ENCODE data around the gene FKBP2. TPM values are rescaled to one million over a fixed set of nuclear protein-coding genes. Genes with fewer than 3 reads are reported as not detected.

Gene FKBP2
- total RNA-seq, 3 donors from 2014 or later (not counting 1 experiment from before 2014, with no cell fraction given): 26.4 to 39.3 (median 30.3) TPM

GRCh38 chr11:64203421-64204079, 37.3 kb upstream of the FKBP2 start:
- no peaks in the 10 kb centered on the region for H3K27me3 ChIP-seq (ENCODE audit: control insufficient read depth, insufficient read depth, low read length)
- H3K4me3 Mint-ChIP-seq: peak overlapping the region; percentile 35
- peaks cover 22 to 43% of the 10 kb centered on the region in 2 donors for H3K4me1 Mint-ChIP-seq
- no peak for TF ChIP-seq CTCF (IDR thresholded peaks at IDR 0.05)
- 97% methylated on average over 27 of the region's 27 CpGs for WGBS (ENCODE audit: insufficient coverage)
- no peak overlapping the region for H3K27ac Mint-ChIP-seq
- H3K27me3 Mint-ChIP-seq (ENCODE audit: low read depth in 2 of 2): no peaks in the 10 kb centered on the region
- H3K4me1 ChIP-seq (ENCODE audit: control insufficient read depth, insufficient read depth, low read length): peaks cover 43% of the 10 kb centered on the region
- peaks cover 52% of the 10 kb centered on the region for H3K36me3 ChIP-seq (ENCODE audit: control insufficient read depth, insufficient read depth, low read length)
- ATAC-seq (no peak), DNase-seq (no peak)
- no peaks in the 10 kb centered on the region for H3K9me3 Mint-ChIP-seq
- intact Hi-C loops (cut with micrococcal nuclease): loop anchor here (1.0 to 5.0 kb wide), 2 partner anchors 101 to 449 kb away; no protein-coding TSS in a partner anchor
- no peak overlapping the region for H3K27ac ChIP-seq (ENCODE audit: low read length)
- no peak overlapping the region for H3K4me3 ChIP-seq (ENCODE audit: low read length)
- H3K36me3 Mint-ChIP-seq: peaks cover 6% of the 10 kb centered on the region
- H3K9me3 ChIP-seq (ENCODE audit: control insufficient read depth, insufficient read depth, low read length): no peaks in the 10 kb centered on the region

- Histone ChIP-seq H3K27me3 (ENCODE audit: control insufficient read depth, insufficient read depth, low read length) (no peaks in the 10 kb centered on the region), H3K27ac (ENCODE audit: low read length) (no peak overlapping the region)
- no peak for ATAC-seq
Observed at GRCh38 chr11:64204080-64204440, 36.8 kb upstream of the FKBP2 start.

GRCh38 chr11:64204464-64204989, 36.4 kb upstream of the FKBP2 start:
- Histone ChIP-seq H3K9me3 (ENCODE audit: control insufficient read depth, insufficient read depth, low read length) (no peaks in the 10 kb centered on the region), H3K36me3 (ENCODE audit: control insufficient read depth, insufficient read depth, low read length) (peaks cover 56% of the 10 kb centered on the region), H3K27me3 (ENCODE audit: control insufficient read depth, insufficient read depth, low read length) (no peaks in the 10 kb centered on the region), H3K4me1 (ENCODE audit: control insufficient read depth, insufficient read depth, low read length) (peaks cover 50% of the 10 kb centered on the region), H3K27ac (ENCODE audit: low read length) (no peak overlapping the region), H3K4me3 (ENCODE audit: low read length) (no peak overlapping the region)
- peak overlapping the region; percentile 74 for H3K4me3 Mint-ChIP-seq
- peak; percentile 69 to 96 for DNase-seq
- peaks cover 28 to 53% of the 10 kb centered on the region in 2 donors for H3K4me1 Mint-ChIP-seq
- 29% methylated on average over 6 of the region's 7 CpGs for WGBS (ENCODE audit: insufficient coverage)
- no peaks in the 10 kb centered on the region for H3K9me3 Mint-ChIP-seq
- peak; percentile 39 to 60 (median 55) for ATAC-seq
- intact Hi-C loops (cut with micrococcal nuclease): loop anchor here (1.0 to 5.0 kb wide), 2 partner anchors 100 to 448 kb away; no protein-coding TSS in a partner anchor
- H3K27me3 Mint-ChIP-seq (ENCODE audit: low read depth in 2 of 2): no peaks in the 10 kb centered on the region
- TF ChIP-seq CTCF (IDR thresholded peaks at IDR 0.05): peak; percentile 68
- H3K36me3 Mint-ChIP-seq: peaks cover 6% of the 10 kb centered on the region
- H3K27ac Mint-ChIP-seq: peak overlapping the region; percentile 77 to 88

More at GRCh38 chr11:64204080-64204440, 36.8 kb upstream of the FKBP2 start:
- H3K27ac Mint-ChIP-seq: peak overlapping the region; percentile 77 to 88
- DNase-seq: no peak
- peaks cover 6% of the 10 kb centered on the region for H3K36me3 Mint-ChIP-seq
- Histone ChIP-seq H3K4me3 (ENCODE audit: low read length) (no peak overlapping the region), H3K4me1 (ENCODE audit: control insufficient read depth, insufficient read depth, low read length) (peaks cover 48% of the 10 kb centered on the region), H3K9me3 (ENCODE audit: control insufficient read depth, insufficient read depth, low read length) (no peaks in the 10 kb centered on the region), H3K36me3 (ENCODE audit: control insufficient read depth, insufficient read depth, low read length) (peaks cover 53% of the 10 kb centered on the region)
- H3K9me3 Mint-ChIP-seq: no peaks in the 10 kb centered on the region
- H3K4me3 Mint-ChIP-seq: no peak overlapping the region
- intact Hi-C loops (cut with micrococcal nuclease): loop anchor here (1.0 to 5.0 kb wide), 2 partner anchors 100 to 448 kb away; no protein-coding TSS in a partner anchor
- no peak for TF ChIP-seq CTCF (IDR thresholded peaks at IDR 0.05)
- peaks cover 25 to 48% of the 10 kb centered on the region in 2 donors for H3K4me1 Mint-ChIP-seq
- WGBS (ENCODE audit: insufficient coverage): 93% methylated on average over 16 of the region's 16 CpGs
- H3K27me3 Mint-ChIP-seq (ENCODE audit: low read depth in 2 of 2): no peaks in the 10 kb centered on the region
